Upper lobe of left lung (tissue), 4 donors: ENCODE data around the gene RGSL1.

Experiments
- POLR2A ChIP-seq, 4 donors: fragments of 450-650 bp; IDR thresholded peaks; one replicate each; pipeline ENCODE4 v1.5.1; 2016 to 2017; ENCODE audit warnings: antibody characterized with exemption in 4 of 4, mild to moderate bottlenecking in 2 of 4
- POLR2AphosphoS5 ChIP-seq, 2 donors: sonication (generic); formaldehyde crosslinking; IDR thresholded peaks; one replicate each; pipeline ENCODE4 v1.5.1; 2017; ENCODE audit warnings: antibody characterized with exemption in 2 of 2
- TF ChIP-seq, protein P1 (sequence below), 6 experiments: fragments of 450-650 bp in 4 of 6; fragments of 200-600 bp in 2 of 6; sonication (generic) in 2 of 6; IDR thresholded peaks; one replicate each; pipeline ENCODE4 v1.5.1; 2016 to 2019; ENCODE audit warnings: antibody characterized with exemption in 6 of 6

DNA sequence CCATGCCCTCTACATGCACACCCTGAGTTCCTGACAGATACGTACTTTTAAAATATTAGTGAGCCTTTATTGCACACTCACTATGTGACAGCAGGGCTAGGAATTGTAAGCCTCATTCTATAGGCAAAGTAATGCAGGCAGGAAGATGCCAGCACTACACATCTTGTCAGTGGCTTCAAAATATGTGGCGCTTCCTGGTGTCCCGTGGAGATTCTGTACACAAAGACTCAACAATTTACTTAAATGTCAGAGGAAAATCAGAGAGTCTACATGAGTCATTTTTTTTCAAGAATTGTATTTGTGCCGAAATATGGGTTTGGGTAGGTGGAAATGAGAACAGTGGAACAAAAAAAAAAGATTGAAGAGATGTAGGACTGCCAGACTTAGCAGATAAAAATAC is 111.5 kb downstream of the RGSL1 start:
- no peak for TF ChIP-seq POLR2AphosphoS5 (IDR thresholded peaks at IDR 0.05)
- TF ChIP-seq, protein P1, sequence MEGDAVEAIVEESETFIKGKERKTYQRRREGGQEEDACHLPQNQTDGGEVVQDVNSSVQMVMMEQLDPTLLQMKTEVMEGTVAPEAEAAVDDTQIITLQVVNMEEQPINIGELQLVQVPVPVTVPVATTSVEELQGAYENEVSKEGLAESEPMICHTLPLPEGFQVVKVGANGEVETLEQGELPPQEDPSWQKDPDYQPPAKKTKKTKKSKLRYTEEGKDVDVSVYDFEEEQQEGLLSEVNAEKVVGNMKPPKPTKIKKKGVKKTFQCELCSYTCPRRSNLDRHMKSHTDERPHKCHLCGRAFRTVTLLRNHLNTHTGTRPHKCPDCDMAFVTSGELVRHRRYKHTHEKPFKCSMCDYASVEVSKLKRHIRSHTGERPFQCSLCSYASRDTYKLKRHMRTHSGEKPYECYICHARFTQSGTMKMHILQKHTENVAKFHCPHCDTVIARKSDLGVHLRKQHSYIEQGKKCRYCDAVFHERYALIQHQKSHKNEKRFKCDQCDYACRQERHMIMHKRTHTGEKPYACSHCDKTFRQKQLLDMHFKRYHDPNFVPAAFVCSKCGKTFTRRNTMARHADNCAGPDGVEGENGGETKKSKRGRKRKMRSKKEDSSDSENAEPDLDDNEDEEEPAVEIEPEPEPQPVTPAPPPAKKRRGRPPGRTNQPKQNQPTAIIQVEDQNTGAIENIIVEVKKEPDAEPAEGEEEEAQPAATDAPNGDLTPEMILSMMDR (IDR thresholded peaks at IDR 0.05), result no peak
- no peak for TF ChIP-seq POLR2A (IDR thresholded peaks at IDR 0.05)
